Ectodermal cell (in vitro differentiated cells): ENCODE results near the gene SCN2B.
A peak's percentile ranks its signal among the peaks of the same experiment; 100 is the strongest.

Source experiments
- H3K27ac ChIP-seq: 2 replicates; pipeline ENCODE4 v1.7.0; 2013; ENCODE audit warnings: mild to moderate bottlenecking, low read depth, low read length; ENCODE audit not compliant: insufficient read depth, poor library complexity, severe bottlenecking
- H3K27me3 ChIP-seq: 2 replicates; pipeline ENCODE4 v1.7.0; 2013; ENCODE audit warnings: mild to moderate bottlenecking, low read length; ENCODE audit not compliant: insufficient read depth, control insufficient read depth, poor library complexity, severe bottlenecking
- H3K36me3 ChIP-seq: one replicate; pipeline ENCODE4 v1.7.0; 2013; ENCODE audit warnings: low read length; ENCODE audit not compliant: control insufficient read depth, insufficient read depth
- H3K4me1 ChIP-seq: one replicate; pipeline ENCODE4 v1.7.0; 2013; ENCODE audit warnings: low read length; ENCODE audit not compliant: control insufficient read depth, insufficient read depth
- H3K4me3 ChIP-seq: 2 replicates; pipeline ENCODE4 v1.7.0; 2013; ENCODE audit warnings: low read depth, low read length, control low read depth; ENCODE audit not compliant: insufficient read depth
- H3K9me3 ChIP-seq: 2 replicates; pipeline ENCODE4 v1.7.0; 2013; ENCODE audit warnings: mild to moderate bottlenecking, low read length, moderate library complexity; ENCODE audit not compliant: control insufficient read depth
- WGBS, 2 experiments: methylation state at CpG; one replicate each; pipeline ENCODE4 v1.1.7; 2013; ENCODE audit warnings: missing lambda C conversion rate in 2 of 2; 5-methylcytosine and 5-hydroxymethylcytosine counted together

SCN2B gene

GRCh38 chr11:118168316-118168715, 8.1 kb downstream of the SCN2B start:
- H3K36me3 ChIP-seq: no peaks in the 10 kb centered on the region
- 93 to 95% methylated on average over 8 of the region's 8 CpGs for WGBS, 2 experiments
- H3K4me3 ChIP-seq: no peak overlapping the region
- peaks cover 9% of the 10 kb centered on the region for H3K4me1 ChIP-seq
- H3K27me3 ChIP-seq: peaks cover 34% of the 10 kb centered on the region
- no peak overlapping the region for H3K27ac ChIP-seq
- no peaks in the 10 kb centered on the region for H3K9me3 ChIP-seq

- Histone ChIP-seq H3K27ac (no peak overlapping the region), H3K36me3 (no peaks in the 10 kb centered on the region), H3K27me3 (peaks cover 34% of the 10 kb centered on the region), H3K4me3 (no peak overlapping the region), H3K9me3 (no peaks in the 10 kb centered on the region), H3K4me1 (peaks cover 9% of the 10 kb centered on the region)
- 94 to 95% methylated on average over 12 of the region's 12 CpGs for WGBS, 2 experiments
Observed at GRCh38 chr11:118167906-118168305, 8.5 kb downstream of the SCN2B start.

GRCh38 chr11:118167253-118167652, 9.2 kb downstream of the SCN2B start:
- Histone ChIP-seq H3K27me3 (peaks cover 30% of the 10 kb centered on the region), H3K9me3 (no peaks in the 10 kb centered on the region), H3K4me3 (no peak overlapping the region), H3K4me1 (peaks cover 9% of the 10 kb centered on the region), H3K36me3 (no peaks in the 10 kb centered on the region), H3K27ac (no peak overlapping the region)
- WGBS, 2 experiments: 85 to 100% methylated on average over 2 of the region's 2 CpGs

GRCh38 chr11:118166641-118167040, 9.8 kb downstream of the SCN2B start:
- Histone ChIP-seq H3K9me3 (no peaks in the 10 kb centered on the region), H3K27ac (no peak overlapping the region), H3K27me3 (peaks cover 24% of the 10 kb centered on the region), H3K36me3 (no peaks in the 10 kb centered on the region), H3K4me3 (no peak overlapping the region), H3K4me1 (peaks cover 9% of the 10 kb centered on the region)
- 90 to 91% methylated on average over 17 of the region's 17 CpGs for WGBS, 2 experiments

GRCh38 chr11:118164885-118165284, 11.6 kb downstream of the SCN2B start:
- Histone ChIP-seq H3K4me1 (no peaks in the 10 kb centered on the region), H3K27me3 (peaks cover 6% of the 10 kb centered on the region), H3K4me3 (no peak overlapping the region), H3K9me3 (no peaks in the 10 kb centered on the region), H3K36me3 (no peaks in the 10 kb centered on the region), H3K27ac (no peak overlapping the region)
- WGBS, 2 experiments: 80 to 83% methylated on average over 2 of the region's 2 CpGs

- Histone ChIP-seq H3K4me3 (no peak overlapping the region), H3K9me3 (no peaks in the 10 kb centered on the region), H3K36me3 (no peaks in the 10 kb centered on the region), H3K27ac (no peak overlapping the region), H3K27me3 (peaks cover 12% of the 10 kb centered on the region), H3K4me1 (no peaks in the 10 kb centered on the region)
- 87 to 90% methylated on average over 5 of the region's 5 CpGs for WGBS, 2 experiments
Observed at GRCh38 chr11:118163494-118163893, 12.9 kb downstream of the SCN2B start.

- 88 to 94% methylated on average over 2 to 3 of the region's 3 CpGs for WGBS, 2 experiments
- H3K4me3 ChIP-seq: no peak overlapping the region
Observed at GRCh38 chr11:118162846-118163245, 13.6 kb downstream of the SCN2B start.

GRCh38 chr11:118161786-118162185, 14.7 kb downstream of the SCN2B start:
- Histone ChIP-seq H3K9me3 (no peaks in the 10 kb centered on the region), H3K4me3 (no peak overlapping the region), H3K27ac (no peak overlapping the region), H3K27me3 (peaks cover 29% of the 10 kb centered on the region), H3K4me1 (peaks cover 4% of the 10 kb centered on the region), H3K36me3 (no peaks in the 10 kb centered on the region)
- 76 to 77% methylated on average over 6 of the region's 6 CpGs for WGBS, 2 experiments

More at GRCh38 chr11:118162846-118163245, 13.6 kb downstream of the SCN2B start:
- Histone ChIP-seq H3K9me3 (no peaks in the 10 kb centered on the region), H3K27ac (no peak overlapping the region), H3K4me1 (no peaks in the 10 kb centered on the region), H3K27me3 (peaks cover 19% of the 10 kb centered on the region), H3K36me3 (no peaks in the 10 kb centered on the region)

GRCh38 chr11:118157186-118157895, 19.1 kb downstream of the SCN2B start:
- Histone ChIP-seq H3K27ac (no peak overlapping the region), H3K9me3 (no peaks in the 10 kb centered on the region), H3K36me3 (no peaks in the 10 kb centered on the region), H3K4me3 (peak overlapping the region; percentile 2), H3K4me1 (peaks cover 26% of the 10 kb centered on the region), H3K27me3 (peaks cover 74% of the 10 kb centered on the region)
- WGBS, 2 experiments: 33 to 37% methylated on average over 10 of the region's 10 CpGs

- Histone ChIP-seq H3K27me3 (peaks cover 81% of the 10 kb centered on the region), H3K27ac (no peak overlapping the region), H3K4me3 (peak overlapping the region; percentile 2), H3K9me3 (no peaks in the 10 kb centered on the region), H3K4me1 (peaks cover 26% of the 10 kb centered on the region), H3K36me3 (no peaks in the 10 kb centered on the region)
- WGBS, 2 experiments: 2 to 4% methylated on average over 21 of the region's 21 CpGs
Observed at GRCh38 chr11:118156531-118157185, 19.8 kb downstream of the SCN2B start.
